ENCODE data around the gene NCOA3.

DNA sequence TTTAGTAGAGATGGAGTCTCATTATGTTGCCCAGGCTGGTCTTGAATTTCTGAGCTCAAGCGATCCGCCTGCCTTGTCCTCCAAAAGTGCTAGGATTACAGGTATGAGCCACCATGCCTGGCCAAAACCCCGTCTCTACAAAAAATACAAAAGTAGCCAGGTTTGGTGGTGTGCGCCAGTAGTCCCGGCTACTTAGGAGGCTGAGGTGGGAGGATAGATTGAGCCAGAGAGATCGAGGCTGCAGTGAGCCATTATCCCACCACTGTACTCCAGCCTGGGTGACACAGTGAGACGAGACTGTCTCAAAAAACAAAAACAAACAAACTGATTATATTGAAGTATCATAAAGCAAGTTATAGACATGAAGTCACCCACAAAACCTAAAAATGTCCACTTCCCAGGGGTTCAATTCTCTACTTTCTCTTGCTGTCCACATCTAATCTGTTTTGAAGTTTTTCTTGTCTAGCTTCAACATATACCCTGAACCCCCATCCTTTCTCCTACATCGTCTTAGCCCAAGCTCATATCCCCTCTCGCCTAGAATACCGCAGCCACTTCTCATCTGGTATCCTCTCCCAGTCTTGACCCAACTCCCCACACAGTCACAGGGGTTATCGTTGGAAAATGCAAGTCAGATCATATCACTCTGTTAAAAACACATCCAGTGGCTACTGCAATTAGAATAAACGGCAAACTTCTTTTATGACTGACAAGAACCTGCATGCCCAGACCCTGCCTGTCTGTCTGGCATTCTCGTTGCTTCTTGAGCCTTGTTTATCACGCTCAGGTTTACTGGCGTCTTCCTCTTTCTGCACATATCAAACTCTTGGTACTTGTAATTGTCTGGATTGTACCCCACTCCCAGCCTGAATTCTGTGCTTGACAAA is 20.1 kb upstream of the NCOA3 start:
- TF ChIP-seq EZH2 (IDR thresholded peaks at IDR 0.05; ENCODE audit: low read length, missing control alignments), result no peak
- TF ChIP-seq, protein P1, sequence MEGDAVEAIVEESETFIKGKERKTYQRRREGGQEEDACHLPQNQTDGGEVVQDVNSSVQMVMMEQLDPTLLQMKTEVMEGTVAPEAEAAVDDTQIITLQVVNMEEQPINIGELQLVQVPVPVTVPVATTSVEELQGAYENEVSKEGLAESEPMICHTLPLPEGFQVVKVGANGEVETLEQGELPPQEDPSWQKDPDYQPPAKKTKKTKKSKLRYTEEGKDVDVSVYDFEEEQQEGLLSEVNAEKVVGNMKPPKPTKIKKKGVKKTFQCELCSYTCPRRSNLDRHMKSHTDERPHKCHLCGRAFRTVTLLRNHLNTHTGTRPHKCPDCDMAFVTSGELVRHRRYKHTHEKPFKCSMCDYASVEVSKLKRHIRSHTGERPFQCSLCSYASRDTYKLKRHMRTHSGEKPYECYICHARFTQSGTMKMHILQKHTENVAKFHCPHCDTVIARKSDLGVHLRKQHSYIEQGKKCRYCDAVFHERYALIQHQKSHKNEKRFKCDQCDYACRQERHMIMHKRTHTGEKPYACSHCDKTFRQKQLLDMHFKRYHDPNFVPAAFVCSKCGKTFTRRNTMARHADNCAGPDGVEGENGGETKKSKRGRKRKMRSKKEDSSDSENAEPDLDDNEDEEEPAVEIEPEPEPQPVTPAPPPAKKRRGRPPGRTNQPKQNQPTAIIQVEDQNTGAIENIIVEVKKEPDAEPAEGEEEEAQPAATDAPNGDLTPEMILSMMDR (conservative IDR thresholded peaks at IDR 0.05 in 1 of 2, IDR thresholded peaks at IDR 0.05 in 1 of 2; ENCODE audit: low read depth in 1 of 2, low read length in 2 of 2), result no peak
